GM12892 (cell line): ENCODE data around the gene MAT2A.

Experiments used
- POLR2A ChIP-seq: IDR thresholded peaks from 2 replicates; pipeline ENCODE4 v1.6.1; 2011; ENCODE audit warnings: low read depth, low read length, control low read depth
- POLR2AphosphoS5 ChIP-seq: IDR thresholded peaks from 2 replicates; pipeline ENCODE4 v1.6.1; 2011; ENCODE audit warnings: low read depth, low read length, control low read depth
- TAF1 ChIP-seq: IDR thresholded peaks from 2 replicates; pipeline ENCODE4 v1.6.1; 2011; ENCODE audit warnings: low read depth, mild to moderate bottlenecking, control low read depth, low read length, borderline replicate concordance

DNA sequence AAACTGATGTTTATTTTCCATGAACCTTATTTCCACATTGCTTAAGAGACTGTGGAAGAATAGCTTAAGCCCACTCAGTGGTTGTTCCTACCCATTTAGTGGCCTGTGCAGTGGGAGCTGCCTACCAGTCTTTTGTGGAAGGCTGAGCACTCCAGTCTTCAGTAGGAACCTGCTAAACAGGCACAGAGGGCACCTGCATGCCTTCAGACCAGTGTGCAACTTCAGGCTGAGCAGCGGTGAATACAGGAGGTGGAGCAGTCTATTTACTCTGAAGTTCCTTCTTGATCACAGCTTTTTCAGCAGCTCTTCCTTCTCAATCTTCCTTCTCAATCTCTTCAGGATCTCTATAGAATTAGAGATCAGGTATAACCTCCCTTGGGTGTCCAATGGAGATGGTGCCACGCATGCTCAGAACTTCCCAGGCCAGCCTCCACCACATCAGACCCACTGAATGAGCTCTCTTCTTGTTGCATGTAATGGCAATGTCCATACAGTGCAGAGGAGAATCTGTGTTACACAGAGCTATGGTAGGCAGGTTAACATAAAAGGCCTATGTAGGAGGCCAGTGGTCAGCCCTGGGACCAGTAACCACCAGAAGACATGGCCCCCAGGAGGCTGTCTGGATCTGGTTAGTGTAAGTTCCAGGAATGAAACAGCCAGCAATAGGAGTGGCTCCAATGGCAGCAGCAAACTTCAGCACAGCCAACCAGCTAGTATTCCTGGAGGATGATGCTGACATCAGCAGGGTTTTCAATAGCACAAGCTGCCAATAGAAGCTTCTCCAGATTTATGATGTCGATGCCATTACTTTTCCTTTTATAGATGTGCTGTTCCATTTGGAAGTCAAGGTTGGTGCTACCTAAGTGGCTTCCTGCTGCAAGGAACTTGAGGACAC lies 47.9 kb upstream of the MAT2A start:
- no peak for TF ChIP-seq POLR2AphosphoS5
- TF ChIP-seq POLR2A: no peak
- no peak for TF ChIP-seq TAF1
